K562 (cell line): Measurements from ENCODE around the gene ING5. TPM values are rescaled to one million over a fixed set of nuclear protein-coding genes. Genes with fewer than 3 reads are reported as not detected.

Experiments used
- ATAC-seq: fragments of 200-7000 bp; cut with Tn5 transposase; 3 replicates; pipeline ENCODE4 v1.9.1; 2020; ENCODE audit warnings: moderate library complexity
- BruUV-seq: library from RNA; stranded (reverse); fragments of 400-500 nt; replicated peaks from 2 replicates; lab custom pipeline; 2021; lab: Mats Ljungman, UMichigan
- CTCF ChIA-PET: fragments of 300-600 bp; formaldehyde crosslinking; extraction: SDS; loops from one replicate; lab custom pipeline; 2021; ENCODE audit warnings: low intra/inter-chr PET ratio; lab: Yijun Ruan, JAX
- POLR2A ChIA-PET: fragments of 300-600, 350-650 bp; sonication (Branson Sonifier 250); formaldehyde crosslinking; extraction: SDS; loops from one replicate; lab custom pipeline; 2021; ENCODE audit warnings: antibody characterized with exemption, inconsistent platforms; lab: Yijun Ruan, JAX
- DNase-seq, 4 experiments: peaks; one replicate each; pipeline versions ENCODE4 v3.0.0 to v3.0.0-alpha.2; 2011 to 2018; ENCODE audit warnings: low spot score in 3 of 4, mixed read lengths in 3 of 4; ENCODE audit errors: extremely low read depth in 1 of 4
- FAIRE-seq: peaks from 2 replicates; lab custom pipeline; 2011; peaks lifted over from hg19 to GRCh38; lab: Jason Lieb, UNC
- H2AFZ ChIP-seq: 2 replicates; pipeline ENCODE4 v1.6.0; 2011; ENCODE audit warnings: low read depth, low read length, control low read depth, inconsistent platforms
- H3K27ac ChIP-seq: fragments of 200-600 bp; 3 replicates; pipeline ENCODE4 v1.8.0; 2011; ENCODE audit warnings: low read depth, mild to moderate bottlenecking, control low read depth, inconsistent platforms, low read length, moderate library complexity, mixed read lengths; ENCODE audit errors: extremely low read depth
- H3K27me3 ChIP-seq, 2 experiments: fragments of 300-600 bp in 1 of 2; 2 replicates in 1 of 2; 3 replicates in 1 of 2; pipeline versions ENCODE4 v1.6.0 to v1.8.0; 2011; ENCODE audit warnings: inconsistent platforms in 2 of 2, low read length in 2 of 2, mild to moderate bottlenecking in 1 of 2, mixed read lengths in 1 of 2, moderate library complexity in 1 of 2; ENCODE audit not compliant: control insufficient read depth in 2 of 2, insufficient read depth in 2 of 2
- H3K36me3 ChIP-seq: fragments of 300-600 bp; 3 replicates; pipeline ENCODE4 v1.8.0; 2011; ENCODE audit warnings: mild to moderate bottlenecking, low read length, inconsistent platforms; ENCODE audit not compliant: control insufficient read depth, insufficient read depth
- H3K4me1 ChIP-seq, 2 experiments: fragments of 200-600 bp in 1 of 2; replicated peaks in 1 of 2; 2 replicates in 1 of 2; 3 replicates in 1 of 2; pipeline versions ENCODE4 v1.5.1 to v1.8.0; 2011; ENCODE audit warnings: inconsistent platforms in 2 of 2, low read length in 2 of 2, mild to moderate bottlenecking in 1 of 2, mixed read lengths in 1 of 2, moderate library complexity in 1 of 2; ENCODE audit not compliant: control insufficient read depth in 2 of 2, insufficient read depth in 2 of 2
- H3K4me2 ChIP-seq: 2 replicates; pipeline ENCODE4 v1.6.1; 2011; ENCODE audit warnings: low read length, control low read depth, inconsistent platforms, mixed read lengths; ENCODE audit not compliant: insufficient read depth
- H3K4me3 ChIP-seq: fragments of 200-600 bp; sonication (generic), shearing (Covaris generic); 2 replicates; pipeline ENCODE4 v1.5.1; 2016; ENCODE audit warnings: control low read depth, inconsistent platforms
- H3K79me2 ChIP-seq: fragments of 200-600 bp; 3 replicates; pipeline ENCODE4 v1.8.0; 2011; ENCODE audit warnings: low read length, inconsistent platforms; ENCODE audit not compliant: control insufficient read depth, insufficient read depth
- H3K9ac ChIP-seq, 2 experiments: 2 replicates each; pipeline versions ENCODE4 v1.6.0 to v1.6.1; 2011; ENCODE audit warnings: low read depth in 2 of 2, low read length in 2 of 2, control low read depth in 1 of 2, inconsistent platforms in 1 of 2, mild to moderate bottlenecking in 1 of 2, mixed read lengths in 1 of 2; ENCODE audit not compliant: insufficient read depth in 1 of 2
- H3K9me1 ChIP-seq: one replicate; pipeline ENCODE4 v1.6.0; 2011; ENCODE audit warnings: inconsistent platforms, mild to moderate bottlenecking, low read length, moderate library complexity; ENCODE audit not compliant: control insufficient read depth, insufficient read depth
- H3K9me3 ChIP-seq: replicated peaks from 2 replicates; pipeline ENCODE4 v1.5.1; 2011; ENCODE audit warnings: low read depth, low read length, inconsistent platforms; ENCODE audit not compliant: control insufficient read depth, insufficient read depth
- H4K20me1 ChIP-seq: replicated peaks from 2 replicates; pipeline ENCODE4 v1.6.1; 2011; ENCODE audit warnings: low read length, inconsistent platforms, mixed read lengths; ENCODE audit not compliant: control insufficient read depth, insufficient read depth
- ELF2 ChIP-seq: fragments of 250-450 bp; sonication (Bioruptor Pico); IDR thresholded peaks from 2 replicates; pipeline ENCODE4 v1.5.0; 2021; ENCODE audit warnings: mild to moderate bottlenecking
- FOXK2 ChIP-seq, 2 experiments: fragments of 450-650 bp; IDR thresholded peaks in 1 of 2; conservative IDR thresholded peaks in 1 of 2; 2 replicates each; pipeline ENCODE4 v1.6.1; 2016; ENCODE audit warnings: low read depth in 2 of 2, mild to moderate bottlenecking in 1 of 2
- WGBS: fragments of 100-300 bp; shearing (Covaris generic); methylation state at CpG from one replicate; pipeline ENCODE4 v1.1.6; 2016; ENCODE audit warnings: low coverage, mixed read lengths; ENCODE audit not compliant: insufficient coverage; ENCODE audit errors: missing lambda C conversion rate; 5-methylcytosine and 5-hydroxymethylcytosine counted together
- in situ Hi-C: fragments of 300-500 bp; cut with MboI; formaldehyde crosslinking; loops from 4 replicates; pipeline ENCODE4 v1.15.0; 2018; ENCODE audit warnings: inconsistent platforms, mixed read lengths
- intact Hi-C: fragments of 100-400 bp; cut with micrococcal nuclease; formaldehyde crosslinking; loops from 2 replicates; pipeline ENCODE4 v1.14.2; 2022
- polyA plus RNA-seq, 8 experiments: library from polyadenylated mRNA; depleted of rRNA in 4 of 8; stranded (reverse) in 5 of 8; unstranded in 3 of 8; fragments of >200 nt; fragmentation: Nextera tagmentation in 2 of 8; fragmentation: Illumina TruSeq in 1 of 8; extraction: Ambion mirVana in 2 of 8; extraction: Trizol in 1 of 8; gene quantifications; 2 replicates each; pipeline versions ENCODE4 v1.2.1 to v1.2.3, GENCODE V29; 2011 to 2014; ENCODE audit warnings: inconsistent platforms in 1 of 8, missing spikeins in 1 of 8
- total RNA-seq, 7 experiments: library from RNA; depleted of rRNA in 6 of 7; stranded (reverse); fragments of >200 nt in 6 of 7; fragmentation: Illumina TruSeq in 2 of 7; extraction: Trizol in 2 of 7; gene quantifications; 2 replicates each; pipeline versions ENCODE4 v1.2.1 to v1.2.3, GENCODE V29; 2011 to 2021; ENCODE audit warnings: low replicate concordance in 1 of 7
- TF ChIP-seq, protein P1 (sequence below): fragments of 450-650 bp; IDR thresholded peaks from 2 replicates; pipeline ENCODE4 v1.6.1; 2016; ENCODE audit warnings: low read depth

The ING5 gene
- total and polyA plus RNA-seq, 9 of the 15 experiments (the other 6 are each of a cell fraction or from before 2014, with no cell fraction given) = 10.4 to 53.3 (median 27.9) TPM

DNA sequence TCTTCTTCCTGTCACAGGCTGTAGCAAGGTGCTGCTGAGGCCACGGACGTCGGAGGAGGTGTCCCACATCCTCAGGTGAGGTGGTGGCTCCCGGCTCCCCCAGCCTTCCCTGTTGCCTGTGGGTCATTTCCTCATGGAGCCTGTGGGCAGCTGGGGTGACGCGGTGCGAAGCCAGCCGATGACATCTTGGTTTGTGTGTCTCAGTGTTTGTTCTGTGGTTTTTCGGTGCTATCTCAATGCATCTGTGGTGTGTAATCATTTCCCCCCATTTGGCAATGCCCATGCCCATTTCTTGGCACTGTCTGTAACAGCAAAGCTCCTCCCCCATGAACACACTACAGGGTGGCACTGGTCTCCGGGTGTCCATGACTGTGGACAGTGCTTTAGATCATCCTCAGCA lies 39.2 kb downstream of the ING5 start:
- Histone ChIP-seq H4K20me1 (no peaks in the 10 kb centered on the region), H3K27ac (no peak overlapping the region), H2AFZ (no peak overlapping the region), H3K4me3 (no peak overlapping the region), H3K36me3 (peaks cover 44% of the 10 kb centered on the region; the same call in 1 of the 3 replicates), H3K9ac (peak overlapping the region in 1 of 2 experiments; percentile 45; a peak in 1 of 4 replicates), H3K27me3 (no peaks in the 10 kb centered on the region), H3K4me2 (no peak overlapping the region), H3K9me1 (no peaks in the 10 kb centered on the region), H3K4me1 (peaks cover 0 to 32% of the 10 kb centered on the region in 2 experiments; a peak in 3 of 5 replicates), H3K9me3 (peaks cover 1% of the 10 kb centered on the region; the same call in 1 of the 2 replicates), H3K79me2 (peaks cover 4% of the 10 kb centered on the region; the same call in 1 of the 3 replicates)
- in situ Hi-C loops (no loop called here), intact Hi-C loops (no loop called here)
- ChIA-PET CTCF (no interaction called here), POLR2A (interaction anchor here (0.6 to 0.7 kb wide), 3 partner anchors 9 to 101 kb away, joined by 3 read pairs; no protein-coding TSS in a partner anchor)
- no peak for TF ChIP-seq FOXK2 (conservative IDR thresholded peaks at IDR 0.05 in 1 of 2, IDR thresholded peaks at IDR 0.05 in 1 of 2; ENCODE audit: low read depth in 2 of 2)
- no peak for TF ChIP-seq ELF2
- TF ChIP-seq, protein P1, sequence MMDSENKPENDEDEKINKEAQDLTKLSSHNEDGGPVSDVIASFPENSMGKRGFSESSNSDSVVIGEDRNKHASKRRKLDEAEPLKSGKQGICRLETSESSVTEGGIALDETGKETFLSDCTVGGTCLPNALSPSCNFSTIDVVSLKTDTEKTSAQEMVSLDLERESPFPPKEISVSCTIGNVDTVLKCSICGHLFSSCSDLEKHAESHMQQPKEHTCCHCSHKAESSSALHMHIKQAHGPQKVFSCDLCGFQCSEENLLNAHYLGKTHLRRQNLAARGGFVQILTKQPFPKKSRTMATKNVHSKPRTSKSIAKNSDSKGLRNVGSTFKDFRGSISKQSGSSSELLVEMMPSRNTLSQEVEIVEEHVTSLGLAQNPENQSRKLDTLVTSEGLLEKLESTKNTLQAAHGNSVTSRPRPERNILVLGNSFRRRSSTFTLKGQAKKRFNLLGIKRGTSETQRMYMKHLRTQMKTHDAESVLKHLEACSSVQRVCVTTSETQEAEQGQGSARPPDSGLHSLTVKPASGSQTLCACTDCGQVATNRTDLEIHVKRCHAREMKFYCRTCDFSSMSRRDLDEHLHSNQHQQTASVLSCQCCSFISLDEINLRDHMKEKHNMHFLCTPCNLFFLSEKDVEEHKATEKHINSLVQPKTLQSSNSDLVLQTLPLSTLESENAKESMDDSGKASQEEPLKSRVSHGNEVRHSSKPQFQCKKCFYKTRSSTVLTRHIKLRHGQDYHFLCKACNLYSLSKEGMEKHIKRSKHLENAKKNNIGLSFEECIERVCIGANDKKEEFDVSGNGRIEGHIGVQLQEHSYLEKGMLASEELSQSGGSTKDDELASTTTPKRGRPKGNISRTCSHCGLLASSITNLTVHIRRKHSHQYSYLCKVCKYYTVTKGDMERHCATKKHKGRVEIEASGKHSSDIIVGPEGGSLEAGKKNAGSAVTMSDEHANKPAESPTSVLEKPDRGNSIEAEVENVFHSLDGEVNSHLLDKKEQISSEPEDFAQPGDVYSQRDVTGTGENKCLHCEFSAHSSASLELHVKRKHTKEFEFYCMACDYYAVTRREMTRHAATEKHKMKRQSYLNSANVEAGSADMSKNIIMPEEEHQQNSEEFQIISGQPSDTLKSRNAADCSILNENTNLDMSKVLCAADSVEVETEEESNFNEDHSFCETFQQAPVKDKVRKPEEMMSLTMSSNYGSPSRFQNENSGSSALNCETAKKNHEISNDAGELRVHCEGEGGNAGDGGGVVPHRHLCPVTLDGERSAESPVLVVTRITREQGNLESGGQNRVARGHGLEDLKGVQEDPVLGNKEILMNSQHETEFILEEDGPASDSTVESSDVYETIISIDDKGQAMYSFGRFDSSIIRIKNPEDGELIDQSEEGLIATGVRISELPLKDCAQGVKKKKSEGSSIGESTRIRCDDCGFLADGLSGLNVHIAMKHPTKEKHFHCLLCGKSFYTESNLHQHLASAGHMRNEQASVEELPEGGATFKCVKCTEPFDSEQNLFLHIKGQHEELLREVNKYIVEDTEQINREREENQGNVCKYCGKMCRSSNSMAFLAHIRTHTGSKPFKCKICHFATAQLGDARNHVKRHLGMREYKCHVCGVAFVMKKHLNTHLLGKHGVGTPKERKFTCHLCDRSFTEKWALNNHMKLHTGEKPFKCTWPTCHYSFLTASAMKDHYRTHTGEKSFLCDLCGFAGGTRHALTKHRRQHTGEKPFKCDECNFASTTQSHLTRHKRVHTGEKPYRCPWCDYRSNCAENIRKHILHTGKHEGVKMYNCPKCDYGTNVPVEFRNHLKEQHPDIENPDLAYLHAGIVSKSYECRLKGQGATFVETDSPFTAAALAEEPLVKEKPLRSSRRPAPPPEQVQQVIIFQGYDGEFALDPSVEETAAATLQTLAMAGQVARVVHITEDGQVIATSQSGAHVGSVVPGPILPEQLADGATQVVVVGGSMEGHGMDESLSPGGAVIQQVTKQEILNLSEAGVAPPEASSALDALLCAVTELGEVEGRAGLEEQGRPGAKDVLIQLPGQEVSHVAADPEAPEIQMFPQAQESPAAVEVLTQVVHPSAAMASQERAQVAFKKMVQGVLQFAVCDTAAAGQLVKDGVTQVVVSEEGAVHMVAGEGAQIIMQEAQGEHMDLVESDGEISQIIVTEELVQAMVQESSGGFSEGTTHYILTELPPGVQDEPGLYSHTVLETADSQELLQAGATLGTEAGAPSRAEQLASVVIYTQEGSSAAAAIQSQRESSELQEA = no peak
- FAIRE-seq = no peak
- no peak for ATAC-seq
- DNase-seq = no peak
- 74% methylated on average over 10 of the region's 10 CpGs for WGBS
- no TSS peak for BruUV-seq
